Measurements from ENCODE around the gene LLCFC1. TPM values are rescaled to one million over a fixed set of nuclear protein-coding genes. Genes with fewer than 3 reads are reported as not detected.

The LLCFC1 gene
- not detected for total RNA-seq

DNA sequence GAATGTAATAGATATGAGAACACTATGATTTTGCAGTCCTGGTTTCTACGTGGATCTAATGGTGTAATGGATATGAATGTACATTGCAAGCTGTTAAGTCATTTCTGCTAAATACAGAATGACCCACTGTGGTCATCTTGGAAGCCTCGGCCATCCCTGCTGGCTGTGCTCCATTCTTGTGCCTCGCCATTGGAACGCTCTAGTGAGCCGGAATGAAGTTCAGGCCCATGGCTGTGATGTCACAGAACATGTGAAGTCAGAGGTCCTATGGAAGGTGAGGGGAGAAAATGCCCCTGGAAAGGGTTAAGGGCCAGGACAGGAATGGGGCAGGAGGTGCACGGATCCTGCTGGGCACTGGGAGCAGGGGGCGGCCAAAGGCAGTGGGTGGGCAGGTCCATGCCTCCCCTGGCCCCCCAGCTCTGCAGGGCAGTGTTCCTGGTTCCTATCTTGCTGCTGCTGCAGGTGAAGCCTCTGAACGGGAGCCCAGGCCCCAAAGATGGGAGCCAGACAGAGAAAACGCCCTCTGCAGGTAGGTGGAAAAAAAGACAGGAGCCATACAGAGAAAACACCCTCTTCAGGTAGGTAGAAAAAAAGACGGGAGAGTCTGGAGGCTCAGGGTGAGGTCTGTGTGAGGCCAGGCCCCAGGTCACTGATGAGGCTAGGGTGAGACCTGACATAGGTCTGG lies at the start of gene LLCFC1:
Gene LLCFC1 (plus strand): TSS at position 259 of the 685 bp plus-strand sequence. CDS start 138 bp downstream, at position 397.
- no peak within 1 kb of the TSS for H3K27ac Mint-ChIP-seq
- no peaks in the 10 kb centered on the region for H3K36me3 Mint-ChIP-seq (ENCODE audit: insufficient read depth in 2 of 2)
- DNase-seq (peak in 1 of 2 donors; percentile 7), ATAC-seq (replicated peaks in 1 of 2) (peak; percentile 32 to 40)
- no peaks in the 10 kb centered on the region for H3K4me1 Mint-ChIP-seq (ENCODE audit: low read depth)
- H3K9me3 Mint-ChIP-seq, result no peaks in the 10 kb centered on the region
- no peak within 1 kb of the TSS for H3K4me3 Mint-ChIP-seq
- peaks cover 5% of the 10 kb centered on the region for H3K27me3 Mint-ChIP-seq (ENCODE audit: low read depth)

DNA sequence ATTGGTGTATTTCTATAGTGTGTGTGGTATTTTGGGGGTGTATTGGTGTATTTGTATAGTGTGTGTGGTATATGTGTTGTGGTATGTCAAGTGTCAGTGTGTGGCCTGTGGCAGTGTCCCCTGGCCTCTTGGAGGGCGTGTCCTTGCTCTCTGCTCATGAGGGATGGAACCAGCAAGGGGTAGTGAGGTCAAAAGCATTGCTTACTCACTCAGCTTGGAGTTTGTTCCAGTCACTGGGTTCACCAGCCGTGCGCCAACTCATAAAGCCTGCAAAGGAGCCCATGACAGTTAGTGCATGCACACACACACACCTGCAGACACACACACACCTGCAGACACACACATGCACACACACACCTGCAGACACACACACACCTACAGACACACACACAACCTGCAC lies 49.5 kb upstream of the LLCFC1 start:
- Mint-ChIP-seq H3K27ac (no peak overlapping the region), H3K4me1 (ENCODE audit: low read depth) (no peaks in the 10 kb centered on the region), H3K4me3 (no peak overlapping the region), H3K36me3 (ENCODE audit: insufficient read depth in 2 of 2) (no peaks in the 10 kb centered on the region), H3K27me3 (ENCODE audit: low read depth) (peaks cover 7% of the 10 kb centered on the region), H3K9me3 (peaks cover 0 to 3% of the 10 kb centered on the region in 2 donors)
- no peak for DNase-seq
- no peak for ATAC-seq (replicated peaks in 1 of 2)

DNA sequence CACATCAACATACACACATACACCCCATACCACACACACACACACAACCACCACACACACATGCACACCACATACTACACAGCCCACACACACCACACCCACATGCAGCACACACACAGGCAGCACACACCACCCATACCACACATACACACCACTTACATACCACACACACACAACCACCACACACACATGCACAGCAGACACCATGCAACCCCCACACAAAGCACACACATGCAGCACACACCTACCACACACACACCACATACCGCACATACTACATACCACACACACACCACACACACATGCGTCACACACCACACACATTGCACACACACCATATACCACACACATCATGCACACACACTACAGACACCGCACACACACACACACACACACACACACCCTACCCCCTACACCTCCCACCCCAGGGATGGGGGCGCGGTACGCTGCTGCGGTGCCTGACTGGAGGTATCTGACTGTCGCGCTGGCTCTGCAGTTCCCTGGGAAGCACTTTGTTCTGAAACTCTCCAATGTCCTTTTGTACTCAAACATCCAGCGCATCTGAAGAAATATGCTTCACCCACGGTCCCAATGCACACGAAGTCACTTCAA lies 48.3 kb upstream of the LLCFC1 start:
- H3K4me1 Mint-ChIP-seq (ENCODE audit: low read depth), result no peaks in the 10 kb centered on the region
- DNase-seq (no peak), ATAC-seq (replicated peaks in 1 of 2) (no peak)
- peaks cover 7% of the 10 kb centered on the region for H3K27me3 Mint-ChIP-seq (ENCODE audit: low read depth)
- no peak overlapping the region for H3K27ac Mint-ChIP-seq
- no peaks in the 10 kb centered on the region for H3K36me3 Mint-ChIP-seq (ENCODE audit: insufficient read depth in 2 of 2)
- no peak overlapping the region for H3K4me3 Mint-ChIP-seq
- H3K9me3 Mint-ChIP-seq, result peaks cover 0 to 3% of the 10 kb centered on the region in 2 donors

DNA sequence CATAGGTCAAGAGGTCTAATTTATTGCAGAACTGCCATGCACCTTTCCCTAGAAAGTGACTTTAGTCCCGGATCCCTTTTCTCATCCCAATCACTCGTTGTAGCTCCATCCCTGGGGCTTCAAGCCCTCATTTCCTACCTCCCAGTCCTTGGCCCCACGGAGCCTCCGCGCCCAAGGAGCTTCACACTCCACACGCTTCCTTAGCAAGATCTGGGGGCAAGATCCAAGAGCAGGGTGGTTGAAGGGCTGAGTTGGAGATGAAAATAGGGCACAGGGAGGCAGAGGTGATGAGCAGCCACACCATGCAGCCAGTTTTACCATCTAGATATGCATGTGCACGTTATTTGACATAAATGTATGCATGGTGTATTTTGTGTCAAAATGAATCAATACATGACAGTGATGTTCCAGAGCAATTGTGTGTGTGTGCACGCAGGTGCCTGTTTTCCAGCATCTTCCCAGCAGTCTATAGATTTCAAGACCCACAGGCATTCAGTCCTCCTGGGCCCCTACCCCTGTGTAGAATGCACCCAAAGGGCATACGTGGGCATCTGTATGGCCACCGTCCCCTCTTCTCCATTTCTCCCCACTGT lies 47.7 kb upstream of the LLCFC1 start:
- no peaks in the 10 kb centered on the region for H3K4me1 Mint-ChIP-seq (ENCODE audit: low read depth)
- H3K27ac Mint-ChIP-seq, result no peak overlapping the region
- DNase-seq (no peak), ATAC-seq (replicated peaks in 1 of 2) (no peak)
- peaks cover 0 to 3% of the 10 kb centered on the region in 2 donors for H3K9me3 Mint-ChIP-seq
- H3K4me3 Mint-ChIP-seq, result no peak overlapping the region
- H3K36me3 Mint-ChIP-seq (ENCODE audit: insufficient read depth in 2 of 2), result no peaks in the 10 kb centered on the region
- H3K27me3 Mint-ChIP-seq (ENCODE audit: low read depth), result peaks cover 7% of the 10 kb centered on the region

DNA sequence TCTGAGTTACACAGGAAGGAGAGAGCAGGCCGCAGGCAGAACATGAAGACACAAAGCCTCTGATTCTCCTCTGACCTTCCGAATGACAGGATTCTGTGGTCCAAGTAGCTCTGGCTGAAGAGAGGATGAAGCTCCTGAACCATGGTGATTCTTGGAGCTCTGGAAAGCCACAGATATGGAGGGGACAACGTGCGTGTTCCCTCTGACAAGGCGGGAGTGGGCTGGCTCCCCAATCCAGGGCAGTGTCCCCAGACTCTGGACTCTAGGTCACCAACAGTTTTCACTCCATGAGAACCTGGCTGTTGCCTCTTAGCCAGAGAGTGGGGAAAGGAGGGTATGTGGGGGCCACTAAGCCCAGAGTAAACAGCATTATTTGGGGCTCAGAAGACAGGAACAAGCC lies 46.3 kb upstream of the LLCFC1 start:
- Mint-ChIP-seq H3K4me1 (ENCODE audit: low read depth) (no peaks in the 10 kb centered on the region), H3K27ac (no peak overlapping the region), H3K9me3 (peaks cover 0 to 3% of the 10 kb centered on the region in 2 donors), H3K4me3 (no peak overlapping the region), H3K36me3 (ENCODE audit: insufficient read depth in 2 of 2) (no peaks in the 10 kb centered on the region), H3K27me3 (ENCODE audit: low read depth) (peaks cover 7% of the 10 kb centered on the region)
- DNase-seq, result no peak
- no peak for ATAC-seq (replicated peaks in 1 of 2)

DNA sequence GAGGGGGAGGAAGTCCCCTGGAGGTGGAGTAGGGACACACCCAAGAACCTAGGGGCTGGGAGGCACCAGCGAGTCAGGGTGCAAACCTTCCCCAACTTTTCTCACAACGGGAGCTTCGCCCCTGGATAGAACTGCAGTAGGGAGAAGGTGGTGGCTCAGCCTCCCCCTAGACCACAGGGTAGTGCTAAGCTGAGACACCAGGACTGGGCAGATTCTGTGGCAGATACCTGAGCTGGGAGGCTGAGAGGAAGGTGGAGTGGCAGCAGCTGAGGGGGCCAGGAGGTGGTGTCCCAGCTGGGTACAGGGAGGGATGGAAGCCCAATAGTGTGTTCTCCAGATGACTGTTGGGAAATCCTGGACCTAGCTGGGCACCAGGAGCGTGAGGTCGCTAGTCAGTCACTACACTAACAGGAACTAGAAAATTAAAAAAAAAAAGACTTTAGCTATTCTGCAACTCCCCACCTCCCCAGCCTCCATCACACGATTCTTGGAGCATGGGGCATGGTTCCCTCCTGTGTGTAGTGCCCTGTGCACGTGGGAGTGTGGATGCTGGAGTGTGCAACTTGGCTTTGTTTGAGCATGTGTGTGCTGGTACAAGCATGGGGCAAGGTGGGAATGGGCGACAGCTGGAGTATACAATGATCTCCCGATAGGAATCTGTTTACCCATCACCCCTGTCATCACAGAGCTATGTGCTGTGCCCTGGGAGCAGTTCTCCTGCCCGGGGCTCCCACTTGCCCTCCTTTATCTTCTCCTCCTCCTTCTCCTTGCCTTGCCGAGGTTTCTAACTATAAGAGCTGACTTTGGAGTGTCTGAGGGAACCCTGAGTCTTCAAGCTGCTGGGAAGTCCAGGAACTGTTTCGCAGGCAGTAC lies 44.9 kb upstream of the LLCFC1 start:
- Mint-ChIP-seq H3K4me1 (ENCODE audit: low read depth) (no peaks in the 10 kb centered on the region), H3K36me3 (ENCODE audit: insufficient read depth in 2 of 2) (no peaks in the 10 kb centered on the region), H3K4me3 (no peak overlapping the region), H3K27ac (no peak overlapping the region), H3K9me3 (peaks cover 0 to 3% of the 10 kb centered on the region in 2 donors), H3K27me3 (ENCODE audit: low read depth) (peaks cover 7% of the 10 kb centered on the region)
- DNase-seq (no peak), ATAC-seq (replicated peaks in 1 of 2) (no peak)

DNA sequence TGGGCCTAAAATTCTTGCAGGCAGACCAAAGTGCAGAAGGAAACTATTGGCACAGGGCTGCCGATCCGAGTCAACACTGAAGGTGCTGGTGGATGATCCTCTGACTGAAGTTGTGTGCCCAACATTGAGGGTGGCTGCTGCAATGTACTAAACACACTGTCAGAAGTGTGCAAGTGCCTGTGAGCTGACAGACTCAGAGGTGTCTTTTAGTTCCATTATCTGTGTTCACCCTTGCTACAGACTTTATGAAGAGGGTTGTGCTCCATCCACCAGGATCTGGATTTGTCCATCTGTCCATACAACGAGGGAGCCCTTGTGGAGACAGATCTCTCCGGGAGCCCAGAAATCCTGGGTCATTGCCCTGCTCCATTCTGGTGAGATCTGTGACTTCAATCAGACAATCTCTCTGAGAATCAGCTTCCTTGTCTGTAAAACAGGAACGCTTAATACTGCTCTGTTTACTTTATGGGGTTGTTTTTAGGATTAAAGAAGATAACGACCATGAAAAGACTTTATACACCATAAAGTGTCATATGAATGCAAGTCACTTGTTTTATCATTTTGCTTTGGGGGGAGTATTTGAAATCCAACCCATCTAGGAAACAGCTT lies 44.2 kb upstream of the LLCFC1 start:
- no peak overlapping the region for H3K4me3 Mint-ChIP-seq
- ATAC-seq (replicated peaks in 1 of 2) (no peak), DNase-seq (no peak)
- no peaks in the 10 kb centered on the region for H3K36me3 Mint-ChIP-seq (ENCODE audit: insufficient read depth in 2 of 2)
- H3K27me3 Mint-ChIP-seq (ENCODE audit: low read depth), result peaks cover 7% of the 10 kb centered on the region
- no peaks in the 10 kb centered on the region for H3K4me1 Mint-ChIP-seq (ENCODE audit: low read depth)
- peaks cover 0 to 3% of the 10 kb centered on the region in 2 donors for H3K9me3 Mint-ChIP-seq
- no peak overlapping the region for H3K27ac Mint-ChIP-seq

DNA sequence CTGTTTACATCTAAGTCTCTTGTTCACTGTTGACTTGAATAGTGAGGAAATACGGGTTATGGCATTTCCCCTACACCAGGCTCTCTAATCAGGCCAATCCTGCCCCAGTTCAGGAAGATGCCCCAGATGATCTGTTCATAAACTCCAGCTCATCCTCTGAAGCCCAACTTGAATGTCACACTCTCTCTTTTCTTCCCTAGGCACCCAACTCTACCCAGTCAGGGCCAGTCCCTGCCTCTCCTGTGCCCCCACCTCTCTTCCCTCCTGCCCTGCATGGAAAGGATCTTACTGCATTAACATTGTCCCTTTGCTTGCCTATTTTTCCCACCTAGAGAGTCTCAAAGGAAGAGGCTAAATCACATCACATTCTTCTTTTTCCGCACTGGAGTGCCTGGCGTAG lies 43.1 kb upstream of the LLCFC1 start:
- Mint-ChIP-seq H3K4me1 (ENCODE audit: low read depth) (no peaks in the 10 kb centered on the region), H3K27ac (no peak overlapping the region), H3K9me3 (no peaks in the 10 kb centered on the region), H3K4me3 (no peak overlapping the region), H3K27me3 (ENCODE audit: low read depth) (no peaks in the 10 kb centered on the region), H3K36me3 (ENCODE audit: insufficient read depth in 2 of 2) (no peaks in the 10 kb centered on the region)
- ATAC-seq (replicated peaks in 1 of 2), result no peak
- DNase-seq, result no peak

DNA sequence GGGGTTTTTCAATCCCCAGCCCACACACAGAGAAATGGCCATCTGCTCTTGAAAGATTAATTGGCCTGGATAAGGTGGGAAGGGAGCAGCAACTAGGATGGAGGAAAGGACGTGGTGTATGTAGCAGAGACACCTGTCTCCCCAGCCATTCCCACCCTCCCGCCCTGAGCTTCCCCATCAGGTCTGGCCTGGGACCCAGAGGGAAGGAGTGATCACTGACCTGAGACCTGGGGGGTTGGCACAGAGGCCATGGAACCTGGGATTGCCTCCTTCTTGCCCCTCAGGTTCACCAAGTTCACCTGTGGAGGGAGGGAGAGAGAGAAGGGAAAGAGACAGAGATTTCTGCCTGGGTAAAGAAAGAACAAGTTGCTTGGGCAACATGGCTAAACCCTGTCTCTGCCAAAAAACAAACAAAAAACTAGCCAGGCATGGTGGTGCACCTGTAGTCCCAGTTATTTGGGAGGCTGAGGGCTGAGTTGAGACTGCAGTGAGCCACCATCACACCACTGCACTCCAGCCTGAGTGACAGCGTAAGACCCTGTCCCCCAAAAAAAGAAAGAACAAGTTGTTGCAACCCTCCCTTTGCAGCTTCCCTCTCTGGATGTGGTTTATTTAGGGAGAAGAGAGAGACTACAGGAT lies 42.4 kb upstream of the LLCFC1 start:
- Mint-ChIP-seq H3K4me1 (ENCODE audit: low read depth) (no peaks in the 10 kb centered on the region), H3K27me3 (ENCODE audit: low read depth) (no peaks in the 10 kb centered on the region)

DNA sequence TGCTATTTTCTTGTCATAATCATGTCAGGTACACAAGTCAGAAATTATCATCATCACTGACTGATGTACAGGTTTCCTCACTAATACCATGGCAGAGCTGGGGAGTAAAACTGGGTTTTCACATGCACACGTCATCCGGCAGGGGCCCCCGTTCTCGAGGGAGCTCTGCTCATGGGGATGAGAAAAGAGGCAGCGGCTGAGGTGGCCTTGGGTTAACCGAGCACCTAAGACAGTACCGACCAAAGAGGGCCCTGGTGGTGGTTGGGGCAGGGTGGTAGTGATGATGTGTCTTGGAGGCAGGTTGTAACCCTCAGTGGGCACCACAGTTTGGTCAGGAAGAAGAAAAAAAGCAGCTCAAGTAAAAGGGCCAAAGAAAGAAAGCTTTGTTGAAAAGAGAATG lies 41.6 kb upstream of the LLCFC1 start:
- Mint-ChIP-seq H3K4me3 (no peak overlapping the region), H3K27me3 (ENCODE audit: low read depth) (no peaks in the 10 kb centered on the region), H3K9me3 (no peaks in the 10 kb centered on the region), H3K36me3 (ENCODE audit: insufficient read depth in 2 of 2) (no peaks in the 10 kb centered on the region), H3K27ac (no peak overlapping the region), H3K4me1 (ENCODE audit: low read depth) (no peaks in the 10 kb centered on the region)
- DNase-seq, result no peak
- ATAC-seq (replicated peaks in 1 of 2), result no peak

More for the DNA sequence above, 42.4 kb upstream of the LLCFC1 start:
- DNase-seq (no peak), ATAC-seq (replicated peaks in 1 of 2) (no peak)
- no peaks in the 10 kb centered on the region for H3K36me3 Mint-ChIP-seq (ENCODE audit: insufficient read depth in 2 of 2)
- H3K4me3 Mint-ChIP-seq, result no peak overlapping the region
- no peaks in the 10 kb centered on the region for H3K9me3 Mint-ChIP-seq
- no peak overlapping the region for H3K27ac Mint-ChIP-seq

DNA sequence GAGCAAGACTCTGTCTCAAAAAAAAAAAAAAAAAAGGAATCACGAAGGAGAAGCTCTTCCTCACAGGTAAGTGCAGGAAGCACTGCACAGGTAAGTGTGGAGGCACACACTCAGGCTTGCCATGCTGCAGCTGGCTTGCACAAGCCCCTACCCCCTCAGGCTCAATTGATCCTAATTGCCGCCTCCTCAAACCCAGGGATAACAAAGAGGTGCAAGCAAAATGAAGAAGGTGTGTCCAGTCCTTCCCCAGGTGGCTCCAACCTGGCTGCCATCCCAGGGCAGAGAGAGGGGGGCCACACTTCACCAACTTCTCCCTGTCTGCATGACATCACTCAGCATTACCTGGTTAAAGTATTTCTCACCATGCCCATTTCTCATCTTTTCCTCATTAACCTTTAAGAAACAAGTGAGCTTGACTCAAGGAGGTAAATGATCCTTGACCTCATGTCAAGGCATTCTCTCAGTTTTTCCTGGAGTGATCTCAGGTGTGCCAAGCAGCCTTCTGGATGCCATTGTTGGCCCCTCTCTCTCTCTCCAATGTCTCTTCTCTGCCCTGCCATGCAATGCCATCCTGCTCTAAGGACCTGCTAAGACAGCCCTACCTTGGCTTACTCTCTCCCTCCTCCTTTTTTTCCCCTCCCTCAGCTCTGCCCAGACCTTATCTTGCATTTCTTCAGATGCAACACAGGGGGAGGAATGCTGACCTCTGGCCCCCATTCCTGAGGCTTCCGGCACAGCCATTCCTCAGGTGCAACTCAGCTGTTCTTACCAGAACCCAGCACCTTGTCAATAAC lies 40.7 kb upstream of the LLCFC1 start:
- no peak overlapping the region for H3K4me3 Mint-ChIP-seq
- no peaks in the 10 kb centered on the region for H3K4me1 Mint-ChIP-seq (ENCODE audit: low read depth)
- H3K27me3 Mint-ChIP-seq (ENCODE audit: low read depth), result no peaks in the 10 kb centered on the region
- peaks cover 0 to 2% of the 10 kb centered on the region in 2 donors for H3K9me3 Mint-ChIP-seq
- peaks cover 0 to 2% of the 10 kb centered on the region in 2 donors for H3K36me3 Mint-ChIP-seq (ENCODE audit: insufficient read depth in 2 of 2)
- ATAC-seq (replicated peaks in 1 of 2) (no peak), DNase-seq (no peak)
- no peak overlapping the region for H3K27ac Mint-ChIP-seq

DNA sequence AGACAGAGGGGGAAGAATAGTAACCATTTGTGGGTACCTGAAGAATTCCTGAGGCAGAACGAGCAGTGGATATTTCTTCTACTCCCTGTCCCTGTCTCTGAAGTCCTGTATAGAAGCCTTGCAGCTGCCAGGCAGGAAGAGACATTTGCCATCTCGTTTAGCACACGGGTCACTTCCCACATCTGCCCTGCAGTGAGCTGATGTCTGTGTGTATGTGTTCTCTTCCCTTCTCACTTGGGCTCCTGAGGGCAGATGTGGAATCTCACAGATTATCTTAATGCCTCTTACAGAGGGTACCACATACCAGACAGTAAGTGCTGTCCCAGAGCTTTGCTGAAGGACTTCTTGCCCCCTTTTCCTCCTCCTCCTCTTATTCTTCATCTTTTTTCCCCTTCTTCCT lies 39.6 kb upstream of the LLCFC1 start:
- DNase-seq (no peak), ATAC-seq (replicated peaks in 1 of 2) (no peak)
- H3K4me3 Mint-ChIP-seq, result no peak overlapping the region
- H3K9me3 Mint-ChIP-seq, result peaks cover 0 to 2% of the 10 kb centered on the region in 2 donors
- peaks cover 0 to 2% of the 10 kb centered on the region in 2 donors for H3K36me3 Mint-ChIP-seq (ENCODE audit: insufficient read depth in 2 of 2)
- H3K27ac Mint-ChIP-seq, result no peak overlapping the region
- no peaks in the 10 kb centered on the region for H3K27me3 Mint-ChIP-seq (ENCODE audit: low read depth)
- H3K4me1 Mint-ChIP-seq (ENCODE audit: low read depth), result no peaks in the 10 kb centered on the region
